Measurements from ENCODE around the gene NBL1. TPM values are rescaled to one million over a fixed set of nuclear protein-coding genes. Genes with fewer than 3 reads are reported as not detected.

Gene NBL1
- total and polyA plus RNA-seq, 2 of the 4 experiments (the other 2 are of a cell fraction) = 14.0 to 54.2 TPM

DNA sequence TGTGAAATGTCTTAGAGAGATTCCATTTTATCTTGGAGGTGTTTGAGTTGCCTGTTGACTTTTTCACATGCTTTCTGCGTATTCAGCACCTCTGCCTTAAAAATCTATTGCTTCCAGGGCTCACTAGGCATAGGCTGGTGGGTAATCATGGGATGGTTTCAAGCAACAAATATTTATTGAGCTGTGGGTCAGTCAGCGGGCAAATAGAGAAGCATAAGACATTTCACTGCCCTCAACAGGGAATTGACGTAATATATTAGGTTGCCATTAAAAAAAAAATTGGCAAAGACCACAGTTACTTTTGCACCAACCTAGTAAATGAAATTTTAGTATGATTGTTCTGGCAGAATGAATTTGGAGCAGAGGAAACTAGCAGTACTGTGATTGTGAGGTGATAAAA is 44.3 kb upstream of the NBL1 start:
- peaks cover 3% of the 10 kb centered on the region for H3K36me3 ChIP-seq (ENCODE audit: control insufficient read depth, insufficient read depth, low read length)
- no peaks in the 10 kb centered on the region for H3K9me3 ChIP-seq (ENCODE audit: control insufficient read depth, insufficient read depth, low read length)
- no peak overlapping the region for H2BK15ac ChIP-seq (ENCODE audit: low read depth, low read length)
- H3K9me1 ChIP-seq (ENCODE audit: insufficient read depth, low read length) = peaks cover 8% of the 10 kb centered on the region
- POLR2A ChIA-PET (ENCODE audit: unreplicated experiment) = no interaction called here
- H3K4me3 ChIP-seq (ENCODE audit: insufficient read depth, low read depth, low read length) = no peak overlapping the region
- ATAC-seq (ENCODE audit: low read depth) (no peak), DNase-seq (no peak)
- H2AK5ac ChIP-seq (ENCODE audit: low read depth, low read length) = no peak overlapping the region
- H3K9ac ChIP-seq (ENCODE audit: low read depth, low read length) = no peak overlapping the region
- no peak overlapping the region for H2BK20ac ChIP-seq (ENCODE audit: low read depth, low read length)
- H3K4me1 ChIP-seq (ENCODE audit: control insufficient read depth, insufficient read depth, low read length) = no peaks in the 10 kb centered on the region; the same call in 1 of the 2 replicates
- peaks cover 46% of the 10 kb centered on the region for H4K20me1 ChIP-seq (ENCODE audit: insufficient read depth, low read length)
- CTCF ChIA-PET = interaction anchor here (1.1 kb wide), 1 partner anchor 12 kb away, joined by 4 read pairs; no protein-coding TSS in a partner anchor
- H4K91ac ChIP-seq (ENCODE audit: insufficient read depth, low read depth, low read length) = no peak overlapping the region
- H3K56ac ChIP-seq (ENCODE audit: extremely low read depth, insufficient read depth, low read length) = no peak overlapping the region
- no peak overlapping the region for H3K23ac ChIP-seq (ENCODE audit: low read depth, low read length)
- in situ Hi-C loops (cut with MboI; ENCODE audit: low sequenced_read_pairs) (no loop called here), dilution Hi-C loops (cut with HindIII; ENCODE audit: low sequenced_read_pairs, unreplicated experiment) (no loop called here), intact Hi-C loops (cut with micrococcal nuclease) (loop anchor here (5.0 kb wide), 1 partner anchor 203 kb away; no protein-coding TSS in a partner anchor)
- H3K27me3 ChIP-seq (ENCODE audit: control insufficient read depth, insufficient read depth, low read length) = no peaks in the 10 kb centered on the region
- no peak overlapping the region for H3K4ac ChIP-seq (ENCODE audit: low read depth, low read length)
- no CpG with 5 or more reads among the region's 3 CpGs for WGBS, 2 experiments (ENCODE audit: extremely low coverage in 2 of 2, insufficient read length in 1 of 2)
- no peak overlapping the region for H3K14ac ChIP-seq (replicated peaks; ENCODE audit: low read depth, low read length)
- no TSS peak for BruUV-seq (replicated peaks)
- TF ChIP-seq MAZ (IDR thresholded peaks at IDR 0.05; ENCODE audit: borderline replicate concordance, low read depth, low read length) (no peak), RFX5 (IDR thresholded peaks at IDR 0.05; ENCODE audit: low read depth, low read length) (no peak), POLR2A (IDR thresholded peaks at IDR 0.05; ENCODE audit: low read depth, low read length) (no peak), FOS (IDR thresholded peaks at IDR 0.05; ENCODE audit: low read depth, low read length) (no peak), CEBPB (IDR thresholded peaks at IDR 0.05; ENCODE audit: low read depth, low read length) (no peak), BHLHE40 (IDR thresholded peaks at IDR 0.05; ENCODE audit: low read depth, low read length) (no peak), CHD1 (IDR thresholded peaks at IDR 0.05; ENCODE audit: low read depth, low read length) (no peak), RCOR1 (IDR thresholded peaks at IDR 0.05; ENCODE audit: insufficient replicate concordance, low read length) (no peak), SMC3 (IDR thresholded peaks at IDR 0.05; ENCODE audit: low read depth, low read length) (no peak), MAFK (IDR thresholded peaks at IDR 0.05; ENCODE audit: low read depth, low read length) (no peak), NFE2L2 (IDR thresholded peaks at IDR 0.05; ENCODE audit: low read depth, low read length) (no peak), MXI1 (IDR thresholded peaks at IDR 0.05; ENCODE audit: borderline replicate concordance, low read depth, low read length) (no peak), RAD21 (IDR thresholded peaks at IDR 0.05; ENCODE audit: low read length) (no peak)
- TF ChIP-seq, protein P1, sequence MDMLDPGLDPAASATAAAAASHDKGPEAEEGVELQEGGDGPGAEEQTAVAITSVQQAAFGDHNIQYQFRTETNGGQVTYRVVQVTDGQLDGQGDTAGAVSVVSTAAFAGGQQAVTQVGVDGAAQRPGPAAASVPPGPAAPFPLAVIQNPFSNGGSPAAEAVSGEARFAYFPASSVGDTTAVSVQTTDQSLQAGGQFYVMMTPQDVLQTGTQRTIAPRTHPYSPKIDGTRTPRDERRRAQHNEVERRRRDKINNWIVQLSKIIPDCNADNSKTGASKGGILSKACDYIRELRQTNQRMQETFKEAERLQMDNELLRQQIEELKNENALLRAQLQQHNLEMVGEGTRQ (IDR thresholded peaks at IDR 0.05; ENCODE audit: low read depth, low read length) = no peak
- TF ChIP-seq, protein P2, sequence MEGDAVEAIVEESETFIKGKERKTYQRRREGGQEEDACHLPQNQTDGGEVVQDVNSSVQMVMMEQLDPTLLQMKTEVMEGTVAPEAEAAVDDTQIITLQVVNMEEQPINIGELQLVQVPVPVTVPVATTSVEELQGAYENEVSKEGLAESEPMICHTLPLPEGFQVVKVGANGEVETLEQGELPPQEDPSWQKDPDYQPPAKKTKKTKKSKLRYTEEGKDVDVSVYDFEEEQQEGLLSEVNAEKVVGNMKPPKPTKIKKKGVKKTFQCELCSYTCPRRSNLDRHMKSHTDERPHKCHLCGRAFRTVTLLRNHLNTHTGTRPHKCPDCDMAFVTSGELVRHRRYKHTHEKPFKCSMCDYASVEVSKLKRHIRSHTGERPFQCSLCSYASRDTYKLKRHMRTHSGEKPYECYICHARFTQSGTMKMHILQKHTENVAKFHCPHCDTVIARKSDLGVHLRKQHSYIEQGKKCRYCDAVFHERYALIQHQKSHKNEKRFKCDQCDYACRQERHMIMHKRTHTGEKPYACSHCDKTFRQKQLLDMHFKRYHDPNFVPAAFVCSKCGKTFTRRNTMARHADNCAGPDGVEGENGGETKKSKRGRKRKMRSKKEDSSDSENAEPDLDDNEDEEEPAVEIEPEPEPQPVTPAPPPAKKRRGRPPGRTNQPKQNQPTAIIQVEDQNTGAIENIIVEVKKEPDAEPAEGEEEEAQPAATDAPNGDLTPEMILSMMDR (conservative IDR thresholded peaks at IDR 0.05; ENCODE audit: low read depth, low read length) = no peak
- TF ChIP-seq, protein P3, sequence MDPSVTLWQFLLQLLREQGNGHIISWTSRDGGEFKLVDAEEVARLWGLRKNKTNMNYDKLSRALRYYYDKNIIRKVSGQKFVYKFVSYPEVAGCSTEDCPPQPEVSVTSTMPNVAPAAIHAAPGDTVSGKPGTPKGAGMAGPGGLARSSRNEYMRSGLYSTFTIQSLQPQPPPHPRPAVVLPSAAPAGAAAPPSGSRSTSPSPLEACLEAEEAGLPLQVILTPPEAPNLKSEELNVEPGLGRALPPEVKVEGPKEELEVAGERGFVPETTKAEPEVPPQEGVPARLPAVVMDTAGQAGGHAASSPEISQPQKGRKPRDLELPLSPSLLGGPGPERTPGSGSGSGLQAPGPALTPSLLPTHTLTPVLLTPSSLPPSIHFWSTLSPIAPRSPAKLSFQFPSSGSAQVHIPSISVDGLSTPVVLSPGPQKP (IDR thresholded peaks at IDR 0.05; ENCODE audit: borderline replicate concordance, low read depth, low read length) = no peak
- H4K5ac ChIP-seq (ENCODE audit: low read depth, low read length) = no peak overlapping the region
- H3K79me1 ChIP-seq (ENCODE audit: low read depth in 1 of 2, low read length in 2 of 2) = peaks cover 16 to 61% of the 10 kb centered on the region in 2 experiments; a peak in 3 of 4 replicates
- H2BK5ac ChIP-seq (ENCODE audit: low read depth, low read length, poor library complexity, severe bottlenecking) = no peak overlapping the region
- H2AFZ ChIP-seq (replicated peaks; ENCODE audit: low read length, poor library complexity) = no peak overlapping the region
- no peak overlapping the region for H4K8ac ChIP-seq (ENCODE audit: low read depth in 2 of 2, low read length in 2 of 2)
- H2AK9ac ChIP-seq (replicated peaks; ENCODE audit: low read depth, low read length, poor library complexity) = no peak overlapping the region
- no peak overlapping the region for H3K4me2 ChIP-seq (ENCODE audit: low read depth, low read length)
- H3K27ac ChIP-seq (ENCODE audit: insufficient read depth, low read length) = no peak overlapping the region
- H3K18ac ChIP-seq (ENCODE audit: low read depth, low read length) = no peak overlapping the region
- H2BK120ac ChIP-seq (ENCODE audit: low read depth, low read length) = no peak overlapping the region

Data from IMR-90 (cell line).